A673 (cell line): ENCODE data around the gene ADAM29. TPM values are rescaled to one million over a fixed set of nuclear protein-coding genes. Genes with fewer than 3 reads are reported as not detected.
"Not testable (repeated sequence)": the region's sequence is repeated elsewhere in the genome, so short reads cannot be mapped to it uniquely, and the experiment has no call there.

ENCODE experiments used
- BruUV-seq: library from RNA; stranded (reverse); fragments of 400-500 nt; replicated peaks from 2 replicates; lab custom pipeline; 2021; lab: Mats Ljungman, UMichigan
- CTCF ChIA-PET: fragments of 300-600 bp; sonication (Branson Sonifier 250); formaldehyde crosslinking; loops from one replicate; lab custom pipeline; 2022; ENCODE audit warnings: antibody characterized with exemption; lab: Charles Lee
- POLR2A ChIA-PET: fragments of 300-600 bp; sonication (Branson Sonifier 250); formaldehyde crosslinking; loops from one replicate; lab custom pipeline; 2022; ENCODE audit warnings: antibody characterized with exemption; ENCODE audit not compliant: low non-redundant PET; lab: Charles Lee
- DNase-seq: peaks from one replicate; pipeline ENCODE4 v3.0.0-alpha.2; 2015; ENCODE audit warnings: low spot score
- H3K27ac ChIP-seq: fragments of 200-600 bp; sonication (generic); 2 replicates; pipeline ENCODE4 v1.5.1; 2016; ENCODE audit warnings: mixed run types, low read depth, mild to moderate bottlenecking, mixed read lengths, antibody characterized with exemption, low read length; ENCODE audit not compliant: poor library complexity, severe bottlenecking
- H3K27me3 ChIP-seq: fragments of 200-600 bp; sonication (generic); replicated peaks from 2 replicates; pipeline ENCODE4 v1.6.1; 2017; ENCODE audit warnings: mixed run types, low read depth, mild to moderate bottlenecking, mixed read lengths, antibody characterized with exemption, low read length; ENCODE audit not compliant: insufficient read depth, poor library complexity
- H3K36me3 ChIP-seq: fragments of 200-600 bp; sonication (generic); 2 replicates; pipeline ENCODE4 v1.6.1; 2016; ENCODE audit warnings: mixed run types, mild to moderate bottlenecking, mixed read lengths, antibody characterized with exemption, low read length; ENCODE audit not compliant: insufficient read depth, poor library complexity, severe bottlenecking
- H3K4me1 ChIP-seq: fragments of 200-600 bp; sonication (generic); 2 replicates; pipeline ENCODE4 v1.6.1; 2017; ENCODE audit warnings: mixed run types, mild to moderate bottlenecking, mixed read lengths, antibody characterized with exemption, low read length; ENCODE audit not compliant: insufficient read depth, poor library complexity, severe bottlenecking
- H3K4me3 ChIP-seq: fragments of 200-600 bp; sonication (generic); 2 replicates; pipeline ENCODE4 v1.5.1; 2016; ENCODE audit warnings: low read depth, mixed run types, mild to moderate bottlenecking, mixed read lengths, low read length; ENCODE audit not compliant: poor library complexity, severe bottlenecking
- H3K9me3 ChIP-seq: fragments of 200-600 bp; sonication (generic); 2 replicates; pipeline ENCODE4 v1.6.1; 2016; ENCODE audit warnings: mixed run types, low read depth, mild to moderate bottlenecking, mixed read lengths, antibody characterized with exemption, low read length; ENCODE audit not compliant: poor library complexity, severe bottlenecking
- CTCF ChIP-seq: fragments of 300-800, 200-600 bp; sonication (generic); conservative IDR thresholded peaks from 2 replicates; pipeline ENCODE4 v1.5.1; 2017; ENCODE audit warnings: low read depth, mild to moderate bottlenecking, antibody characterized with exemption, low read length, moderate library complexity, mixed read lengths
- EZH2 ChIP-seq: fragments of 200-600 bp; sonication (generic); IDR thresholded peaks from 2 replicates; pipeline ENCODE4 v1.6.1; 2017; ENCODE audit warnings: borderline replicate concordance, low read depth, mild to moderate bottlenecking, mixed read lengths, antibody characterized with exemption, low read length; ENCODE audit not compliant: poor library complexity, severe bottlenecking
- intact Hi-C: fragments of 100-400 bp; cut with micrococcal nuclease; formaldehyde crosslinking; loops from one replicate; pipeline ENCODE4 v1.10.0; 2022; ENCODE audit not compliant: unreplicated experiment
- total RNA-seq: library from RNA; stranded (reverse); gene quantifications from 2 replicates; pipeline ENCODE4 v1.2.3, GENCODE V29; 2021

Gene ADAM29
- total RNA-seq, 1 experiment from 2014 or later: not detected

DNA sequence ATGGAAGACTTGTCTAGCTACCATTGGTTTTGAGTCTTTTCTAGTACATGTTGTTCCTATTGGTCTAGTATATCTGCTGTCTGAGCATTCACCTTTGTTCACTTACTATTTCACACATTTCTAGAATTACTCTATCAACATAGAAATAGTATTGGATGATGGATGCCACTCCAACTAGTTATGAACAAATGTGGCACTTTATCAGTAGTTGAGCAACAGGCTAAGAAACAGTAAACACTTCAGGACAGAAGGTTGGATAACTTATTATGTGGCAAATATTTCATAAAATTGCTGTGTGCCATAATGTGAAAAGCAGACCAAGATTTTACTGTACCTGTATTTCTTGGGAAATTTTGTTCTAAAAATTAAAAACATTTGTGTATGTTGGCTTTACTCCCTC is 46.8 kb upstream of the ADAM29 start:
- H3K27me3 ChIP-seq: no peaks in the 10 kb centered on the region
- no peaks in the 10 kb centered on the region for H3K36me3 ChIP-seq
- TF ChIP-seq CTCF (no peak), EZH2 (no peak)
- H3K9me3 ChIP-seq: no peaks in the 10 kb centered on the region
- ChIA-PET POLR2A (no interaction called here), CTCF (no interaction called here)
- no peaks in the 10 kb centered on the region for H3K4me1 ChIP-seq
- no TSS peak for BruUV-seq
- no peak for DNase-seq
- no peak overlapping the region for H3K4me3 ChIP-seq
- H3K27ac ChIP-seq: no peak overlapping the region
- intact Hi-C loops: loop anchor here (5.0 kb wide), 1 partner anchor 381 kb away; no protein-coding TSS in a partner anchor

- BruUV-seq: not testable (repeated sequence)
- intact Hi-C loops: loop anchor here (5.0 kb wide), 1 partner anchor 379 kb away; no protein-coding TSS in a partner anchor
Measured at GRCh38 chr4:174873146-174873545, 45.0 kb upstream of the ADAM29 start.

DNA sequence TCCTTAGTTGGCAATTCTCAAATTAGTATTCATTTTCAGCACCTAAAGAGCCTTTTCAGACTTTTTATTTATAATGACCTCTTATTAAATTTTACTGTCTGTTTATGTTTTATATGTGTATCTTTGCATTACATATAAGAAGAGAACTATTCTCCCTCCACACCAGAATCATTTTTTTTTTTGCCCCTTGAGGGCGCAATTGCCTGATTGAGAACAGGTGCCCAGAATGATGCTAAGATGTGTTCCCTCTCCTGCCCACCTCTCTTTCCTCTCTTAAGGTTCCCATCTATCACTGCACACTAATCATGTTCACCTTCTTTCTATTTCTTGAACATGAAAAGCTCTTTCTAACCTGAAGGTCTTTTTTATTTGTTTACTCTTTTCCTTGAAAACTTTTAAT is 44.2 kb upstream of the ADAM29 start:
- intact Hi-C loops: loop anchor here (5.0 kb wide), 1 partner anchor 378 kb away; no protein-coding TSS in a partner anchor
- no peak overlapping the region for H3K27ac ChIP-seq
- no TSS peak for BruUV-seq
- DNase-seq: peak; percentile 11
- TF ChIP-seq CTCF (peak; percentile 49), EZH2 (no peak)
- H3K36me3 ChIP-seq: no peaks in the 10 kb centered on the region
- no peaks in the 10 kb centered on the region for H3K9me3 ChIP-seq
- H3K4me3 ChIP-seq: no peak overlapping the region
- POLR2A ChIA-PET: no interaction called here
- CTCF ChIA-PET: no interaction called here
- no peaks in the 10 kb centered on the region for H3K4me1 ChIP-seq
- no peaks in the 10 kb centered on the region for H3K27me3 ChIP-seq

More at GRCh38 chr4:174873146-174873545, 45.0 kb upstream of the ADAM29 start:
- H3K9me3 ChIP-seq, H3K4me3 ChIP-seq, H3K27ac ChIP-seq, H3K27me3 ChIP-seq, POLR2A ChIA-PET, CTCF ChIA-PET, DNase-seq, H3K4me1 ChIP-seq, H3K36me3 ChIP-seq: not testable (repeated sequence)

DNA sequence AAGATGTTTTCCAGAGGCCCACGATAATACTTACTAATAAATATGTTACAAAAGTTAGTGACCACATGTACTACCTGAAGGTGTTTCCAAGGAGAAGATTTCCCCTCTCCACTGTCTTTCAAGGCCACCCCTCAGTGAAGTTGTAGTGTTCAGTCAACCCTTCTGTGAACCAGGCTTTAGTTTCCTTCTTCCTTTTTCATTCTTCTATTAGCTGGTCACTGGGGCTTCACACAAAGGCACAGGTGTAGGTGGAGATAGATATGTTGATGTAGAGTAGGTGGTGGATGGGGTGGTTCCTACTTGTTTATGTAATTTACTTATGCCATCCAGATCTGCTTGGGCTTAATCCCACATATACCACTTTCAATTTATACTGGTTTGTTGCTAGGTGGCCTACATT is 43.3 kb upstream of the ADAM29 start:
- H3K36me3 ChIP-seq: no peaks in the 10 kb centered on the region
- no peak for DNase-seq
- intact Hi-C loops: loop anchor here (5.0 kb wide), 2 partner anchors 377 to 662 kb away; no protein-coding TSS in a partner anchor
- CTCF ChIA-PET: no interaction called here
- H3K9me3 ChIP-seq: no peaks in the 10 kb centered on the region
- BruUV-seq: no TSS peak
- no peak overlapping the region for H3K4me3 ChIP-seq
- H3K27ac ChIP-seq: no peak overlapping the region
- TF ChIP-seq CTCF (no peak), EZH2 (no peak)
- POLR2A ChIA-PET: no interaction called here
- no peaks in the 10 kb centered on the region for H3K4me1 ChIP-seq
- H3K27me3 ChIP-seq: no peaks in the 10 kb centered on the region
